WTC11 (cell line): ENCODE data around the gene MAP2K1. TPM values are rescaled to one million over a fixed set of nuclear protein-coding genes. Genes with fewer than 3 reads are reported as not detected.

Experiments used
- ATAC-seq: fragments of 200-7000 bp; cut with Tn5 transposase; 2 replicates; pipeline ENCODE4 v1.10.0; 2021; ENCODE audit warnings: mild to moderate bottlenecking, moderate library complexity
- CTCF ChIA-PET: fragments of 300-600 bp; sonication (Branson Sonifier 250); formaldehyde crosslinking; loops from one replicate; lab custom pipeline; 2021; ENCODE audit warnings: antibody characterized with exemption; lab: Charles Lee
- POLR2A ChIA-PET: fragments of 350-600 bp; sonication (Branson Sonifier 250); formaldehyde crosslinking; loops from one replicate; lab custom pipeline; 2021; ENCODE audit warnings: antibody characterized with exemption; lab: Charles Lee
- DNase-seq: peaks from one replicate; pipeline ENCODE4 v3.0.0; 2021; ENCODE audit warnings: low spot score
- H3K27ac Mint-ChIP-seq: 2 replicates; pipeline ENCODE4 v1.8.0; 2021; ENCODE audit warnings: mixed read lengths
- H3K27me3 Mint-ChIP-seq: 2 replicates; pipeline ENCODE4 v1.8.0; 2021; ENCODE audit warnings: low read depth, mild to moderate bottlenecking, moderate library complexity, mixed read lengths
- H3K36me3 Mint-ChIP-seq: 2 replicates; pipeline ENCODE4 v1.8.0; 2021; ENCODE audit warnings: mixed read lengths
- H3K4me1 Mint-ChIP-seq: 2 replicates; pipeline ENCODE4 v1.8.0; 2022; ENCODE audit warnings: mixed read lengths
- H3K4me3 Mint-ChIP-seq: 2 replicates; pipeline ENCODE4 v1.8.0; 2021; ENCODE audit warnings: mild to moderate bottlenecking, moderate library complexity, mixed read lengths
- H3K9me3 Mint-ChIP-seq: 2 replicates; pipeline ENCODE4 v1.8.0; 2021; ENCODE audit warnings: mixed read lengths
- FOXJ3 ChIP-seq: sonication (generic); formaldehyde crosslinking; IDR thresholded peaks from 2 replicates; pipeline ENCODE4 v1.9.0; 2021; ENCODE audit warnings: missing genetic modification reagents, mild to moderate bottlenecking, borderline replicate concordance
- FOXK1 ChIP-seq: sonication (generic); formaldehyde crosslinking; IDR thresholded peaks from 2 replicates; pipeline ENCODE4 v1.8.0; 2022; ENCODE audit warnings: mild to moderate bottlenecking, moderate library complexity, missing genetic modification reagents
- GABPB1 ChIP-seq: sonication (generic); formaldehyde crosslinking; IDR thresholded peaks from 2 replicates; pipeline ENCODE4 v1.8.1; 2023; ENCODE audit warnings: mild to moderate bottlenecking, missing genetic modification reagents
- NFE2L1 ChIP-seq: sonication (generic); formaldehyde crosslinking; IDR thresholded peaks from 2 replicates; pipeline ENCODE4 v1.8.1; 2023; ENCODE audit warnings: missing genetic modification reagents
- NR2C2 ChIP-seq: sonication (generic); formaldehyde crosslinking; IDR thresholded peaks from 2 replicates; pipeline ENCODE4 v1.8.0; 2022; ENCODE audit warnings: mild to moderate bottlenecking, missing genetic modification reagents
- OVOL2 ChIP-seq: fragments of 250-450 bp; sonication (Bioruptor Pico); IDR thresholded peaks from 2 replicates; pipeline ENCODE4 v1.9.0; 2021; ENCODE audit warnings: mild to moderate bottlenecking, borderline replicate concordance
- SP1 ChIP-seq: sonication (generic); formaldehyde crosslinking; conservative IDR thresholded peaks from 2 replicates; pipeline ENCODE4 v1.8.1; 2022; ENCODE audit warnings: missing genetic modification reagents
- ZBTB21 ChIP-seq: sonication (generic); formaldehyde crosslinking; IDR thresholded peaks from 2 replicates; pipeline ENCODE4 v1.8.1; 2023; ENCODE audit warnings: mild to moderate bottlenecking, missing genetic modification reagents, borderline replicate concordance
- ZNF121 ChIP-seq: sonication (generic); formaldehyde crosslinking; IDR thresholded peaks from 2 replicates; pipeline ENCODE4 v1.8.0; 2023; ENCODE audit warnings: missing genetic modification reagents
- ZNF219 ChIP-seq: sonication (generic); formaldehyde crosslinking; IDR thresholded peaks from 2 replicates; pipeline ENCODE4 v1.8.0; 2023; ENCODE audit warnings: missing genetic modification reagents, mild to moderate bottlenecking, borderline replicate concordance
- total RNA-seq: library from RNA; stranded (reverse); gene quantifications from 3 replicates; pipeline ENCODE4 v1.2.3, GENCODE V29; 2021
- TF ChIP-seq, protein P1 (sequence below): sonication (generic); formaldehyde crosslinking; IDR thresholded peaks from 2 replicates; pipeline ENCODE4 v1.8.1; 2022; ENCODE audit warnings: mild to moderate bottlenecking, moderate library complexity, missing genetic modification reagents
- TF ChIP-seq, protein P2 (sequence below): fragments of 250-450 bp; sonication (Bioruptor Pico); conservative IDR thresholded peaks from 2 replicates; pipeline ENCODE4 v1.9.0; 2021; ENCODE audit warnings: mild to moderate bottlenecking
- TF ChIP-seq, protein P3 (sequence below): sonication (generic); formaldehyde crosslinking; IDR thresholded peaks from 2 replicates; pipeline ENCODE4 v1.8.1; 2023; ENCODE audit warnings: mild to moderate bottlenecking, missing genetic modification reagents, borderline replicate concordance
- TF ChIP-seq, protein P4 (sequence below): fragments of 250-450 bp; sonication (Bioruptor Pico); IDR thresholded peaks from 2 replicates; pipeline ENCODE4 v2.1.2; 2022; ENCODE audit warnings: mild to moderate bottlenecking, moderate library complexity
- TF ChIP-seq, protein P5 (sequence below): sonication (generic); formaldehyde crosslinking; IDR thresholded peaks from 2 replicates; pipeline ENCODE4 v1.8.0; 2022; ENCODE audit warnings: mild to moderate bottlenecking, missing genetic modification reagents
- TF ChIP-seq, protein P6 (sequence below): fragments of 250-450 bp; sonication (Bioruptor Pico); IDR thresholded peaks from 2 replicates; pipeline ENCODE4 v1.9.0; 2021; ENCODE audit warnings: moderate library complexity, mild to moderate bottlenecking, inconsistent platforms, borderline replicate concordance

MAP2K1 gene
- total RNA-seq, 1 experiment from 2014 or later = 93.0 TPM

DNA sequence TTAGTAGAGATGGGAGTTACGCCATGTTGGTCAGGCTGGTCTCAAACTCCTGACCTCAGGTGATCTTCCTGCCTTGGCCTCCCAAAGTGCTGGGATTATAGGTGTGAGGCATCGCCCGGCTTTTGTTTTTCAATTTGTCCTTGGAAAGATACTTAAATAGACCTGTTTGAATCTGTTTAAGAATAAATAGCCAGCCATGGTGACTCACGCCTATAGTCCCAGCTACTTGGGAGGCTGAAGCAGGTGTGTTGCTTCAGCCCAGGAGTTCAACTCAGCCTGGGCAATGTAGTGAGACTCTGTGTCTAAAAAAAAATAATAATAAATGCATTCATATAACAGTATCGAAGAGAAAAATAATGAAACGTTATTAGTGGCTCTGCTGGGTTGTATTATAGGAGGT is 93.6 kb downstream of the MAP2K1 start:
- TF ChIP-seq SP1 (CRISPR knock-in tag) (no peak), GABPB1 (CRISPR knock-in tag) (no peak), NR2C2 (no peak)
- TF ChIP-seq, protein P1, sequence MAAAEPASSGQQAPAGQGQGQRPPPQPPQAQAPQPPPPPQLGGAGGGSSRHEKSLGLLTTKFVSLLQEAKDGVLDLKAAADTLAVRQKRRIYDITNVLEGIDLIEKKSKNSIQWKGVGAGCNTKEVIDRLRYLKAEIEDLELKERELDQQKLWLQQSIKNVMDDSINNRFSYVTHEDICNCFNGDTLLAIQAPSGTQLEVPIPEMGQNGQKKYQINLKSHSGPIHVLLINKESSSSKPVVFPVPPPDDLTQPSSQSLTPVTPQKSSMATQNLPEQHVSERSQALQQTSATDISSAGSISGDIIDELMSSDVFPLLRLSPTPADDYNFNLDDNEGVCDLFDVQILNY = no peak
- TF ChIP-seq, protein P2, sequence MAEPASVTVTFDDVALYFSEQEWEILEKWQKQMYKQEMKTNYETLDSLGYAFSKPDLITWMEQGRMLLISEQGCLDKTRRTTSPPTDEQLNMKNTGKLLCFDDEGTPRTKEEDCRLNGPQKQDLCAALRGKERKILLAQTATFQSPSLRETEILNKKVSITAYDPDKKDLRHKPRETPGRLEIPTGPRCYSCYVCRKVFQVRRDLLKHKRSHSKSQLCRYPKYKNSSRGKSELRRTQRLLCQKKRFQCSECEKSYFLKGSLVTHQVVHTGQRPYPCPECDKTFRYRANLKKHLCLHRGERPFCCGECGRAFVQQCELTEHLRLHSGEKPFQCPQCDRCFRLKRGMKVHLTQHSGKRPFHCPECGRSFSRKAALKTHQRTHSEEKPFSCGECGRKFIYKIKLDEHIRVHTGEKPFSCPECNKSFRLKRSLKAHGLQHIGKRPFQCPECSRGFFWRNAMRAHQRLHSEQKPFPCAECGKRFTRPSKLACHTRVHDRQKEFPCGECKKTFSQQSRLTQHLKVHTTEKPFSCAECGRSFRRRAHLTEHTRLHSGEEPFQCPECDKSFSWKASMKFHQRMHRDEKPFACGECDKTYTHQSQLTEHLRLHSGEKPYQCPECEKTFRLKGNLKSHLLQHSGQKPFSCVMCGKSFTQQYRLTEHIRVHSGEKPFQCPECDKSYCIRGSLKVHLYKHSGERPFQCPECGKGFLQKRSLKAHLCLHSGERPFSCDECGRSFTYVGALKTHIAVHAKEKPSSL (CRISPR knock-in tag) = no peak
- TF ChIP-seq, protein P3, sequence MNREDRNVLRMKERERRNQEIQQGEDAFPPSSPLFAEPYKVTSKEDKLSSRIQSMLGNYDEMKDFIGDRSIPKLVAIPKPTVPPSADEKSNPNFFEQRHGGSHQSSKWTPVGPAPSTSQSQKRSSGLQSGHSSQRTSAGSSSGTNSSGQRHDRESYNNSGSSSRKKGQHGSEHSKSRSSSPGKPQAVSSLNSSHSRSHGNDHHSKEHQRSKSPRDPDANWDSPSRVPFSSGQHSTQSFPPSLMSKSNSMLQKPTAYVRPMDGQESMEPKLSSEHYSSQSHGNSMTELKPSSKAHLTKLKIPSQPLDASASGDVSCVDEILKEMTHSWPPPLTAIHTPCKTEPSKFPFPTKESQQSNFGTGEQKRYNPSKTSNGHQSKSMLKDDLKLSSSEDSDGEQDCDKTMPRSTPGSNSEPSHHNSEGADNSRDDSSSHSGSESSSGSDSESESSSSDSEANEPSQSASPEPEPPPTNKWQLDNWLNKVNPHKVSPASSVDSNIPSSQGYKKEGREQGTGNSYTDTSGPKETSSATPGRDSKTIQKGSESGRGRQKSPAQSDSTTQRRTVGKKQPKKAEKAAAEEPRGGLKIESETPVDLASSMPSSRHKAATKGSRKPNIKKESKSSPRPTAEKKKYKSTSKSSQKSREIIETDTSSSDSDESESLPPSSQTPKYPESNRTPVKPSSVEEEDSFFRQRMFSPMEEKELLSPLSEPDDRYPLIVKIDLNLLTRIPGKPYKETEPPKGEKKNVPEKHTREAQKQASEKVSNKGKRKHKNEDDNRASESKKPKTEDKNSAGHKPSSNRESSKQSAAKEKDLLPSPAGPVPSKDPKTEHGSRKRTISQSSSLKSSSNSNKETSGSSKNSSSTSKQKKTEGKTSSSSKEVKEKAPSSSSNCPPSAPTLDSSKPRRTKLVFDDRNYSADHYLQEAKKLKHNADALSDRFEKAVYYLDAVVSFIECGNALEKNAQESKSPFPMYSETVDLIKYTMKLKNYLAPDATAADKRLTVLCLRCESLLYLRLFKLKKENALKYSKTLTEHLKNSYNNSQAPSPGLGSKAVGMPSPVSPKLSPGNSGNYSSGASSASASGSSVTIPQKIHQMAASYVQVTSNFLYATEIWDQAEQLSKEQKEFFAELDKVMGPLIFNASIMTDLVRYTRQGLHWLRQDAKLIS (CRISPR knock-in tag) = no peak
- TF ChIP-seq, all 79 proteins: peak for 0
- Mint-ChIP-seq H3K36me3 (peaks cover 38% of the 10 kb centered on the region), H3K4me1 (peaks cover 26% of the 10 kb centered on the region), H3K27ac (no peak overlapping the region), H3K4me3 (no peak overlapping the region), H3K9me3 (no peaks in the 10 kb centered on the region), H3K27me3 (no peaks in the 10 kb centered on the region)
- POLR2A ChIA-PET = no interaction called here
- ATAC-seq = no peak
- CTCF ChIA-PET = interaction anchor here (1.2 kb wide), 1 partner anchor 18 kb away, joined by 3 read pairs; no protein-coding TSS in a partner anchor
- no peak for DNase-seq

DNA sequence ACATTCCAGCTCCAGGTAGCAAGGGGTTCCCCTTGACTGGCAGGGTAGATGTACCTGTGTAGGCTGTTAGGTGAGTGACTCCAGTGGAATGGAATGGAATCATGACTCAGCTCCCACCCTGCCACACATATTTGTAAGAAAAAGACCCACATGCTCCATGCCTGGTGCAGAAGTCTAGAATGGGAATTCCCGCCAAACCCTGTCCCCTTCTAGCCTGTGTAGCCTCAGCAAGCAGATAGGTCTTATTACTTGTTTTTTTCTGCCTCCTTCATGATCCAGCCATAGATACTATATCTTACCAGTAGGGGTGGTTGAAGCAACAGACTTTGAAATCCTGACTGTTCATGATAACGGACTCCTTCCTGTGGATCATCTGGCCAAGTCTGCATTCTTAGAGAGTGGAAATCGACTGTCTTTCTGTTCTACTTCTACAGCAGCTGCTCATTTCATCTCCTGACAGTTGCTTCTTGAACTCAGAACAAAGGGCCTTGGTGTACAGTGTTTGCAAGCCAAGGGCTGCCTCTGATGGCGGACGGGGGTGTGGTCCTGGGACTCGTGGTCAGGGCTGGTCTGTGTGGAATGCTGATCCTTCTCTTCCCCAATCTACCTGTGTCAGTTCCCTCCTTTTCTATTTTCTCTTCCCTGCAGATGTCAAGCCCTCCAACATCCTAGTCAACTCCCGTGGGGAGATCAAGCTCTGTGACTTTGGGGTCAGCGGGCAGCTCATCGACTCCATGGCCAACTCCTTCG is 94.6 kb downstream of the MAP2K1 start:
- Mint-ChIP-seq H3K27me3 (no peaks in the 10 kb centered on the region), H3K27ac (peak overlapping the region; percentile 29; the same call in 1 of the 2 replicates), H3K9me3 (no peaks in the 10 kb centered on the region), H3K4me3 (no peak overlapping the region), H3K36me3 (peaks cover 38% of the 10 kb centered on the region), H3K4me1 (peaks cover 16% of the 10 kb centered on the region)
- ATAC-seq = no peak
- DNase-seq = no peak
- TF ChIP-seq ZBTB21 (CRISPR knock-in tag) = no peak
- TF ChIP-seq SP1 (CRISPR knock-in tag) = no peak
- no peak for TF ChIP-seq FOXK1
- TF ChIP-seq, protein P4, sequence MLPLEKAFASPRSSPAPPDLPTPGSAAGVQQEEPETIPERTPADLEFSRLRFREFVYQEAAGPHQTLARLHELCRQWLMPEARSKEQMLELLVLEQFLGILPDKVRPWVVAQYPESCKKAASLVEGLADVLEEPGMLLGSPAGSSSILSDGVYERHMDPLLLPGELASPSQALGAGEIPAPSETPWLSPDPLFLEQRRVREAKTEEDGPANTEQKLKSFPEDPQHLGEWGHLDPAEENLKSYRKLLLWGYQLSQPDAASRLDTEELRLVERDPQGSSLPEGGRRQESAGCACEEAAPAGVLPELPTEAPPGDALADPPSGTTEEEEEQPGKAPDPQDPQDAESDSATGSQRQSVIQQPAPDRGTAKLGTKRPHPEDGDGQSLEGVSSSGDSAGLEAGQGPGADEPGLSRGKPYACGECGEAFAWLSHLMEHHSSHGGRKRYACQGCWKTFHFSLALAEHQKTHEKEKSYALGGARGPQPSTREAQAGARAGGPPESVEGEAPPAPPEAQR = no peak
- TF ChIP-seq, protein P5, sequence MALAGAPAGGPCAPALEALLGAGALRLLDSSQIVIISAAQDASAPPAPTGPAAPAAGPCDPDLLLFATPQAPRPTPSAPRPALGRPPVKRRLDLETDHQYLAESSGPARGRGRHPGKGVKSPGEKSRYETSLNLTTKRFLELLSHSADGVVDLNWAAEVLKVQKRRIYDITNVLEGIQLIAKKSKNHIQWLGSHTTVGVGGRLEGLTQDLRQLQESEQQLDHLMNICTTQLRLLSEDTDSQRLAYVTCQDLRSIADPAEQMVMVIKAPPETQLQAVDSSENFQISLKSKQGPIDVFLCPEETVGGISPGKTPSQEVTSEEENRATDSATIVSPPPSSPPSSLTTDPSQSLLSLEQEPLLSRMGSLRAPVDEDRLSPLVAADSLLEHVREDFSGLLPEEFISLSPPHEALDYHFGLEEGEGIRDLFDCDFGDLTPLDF (CRISPR knock-in tag) = no peak
- POLR2A ChIA-PET = no interaction called here
- CTCF ChIA-PET = interaction anchor here (1.2 kb wide), 1 partner anchor 17 kb away, joined by 3 read pairs; no protein-coding TSS in a partner anchor

DNA sequence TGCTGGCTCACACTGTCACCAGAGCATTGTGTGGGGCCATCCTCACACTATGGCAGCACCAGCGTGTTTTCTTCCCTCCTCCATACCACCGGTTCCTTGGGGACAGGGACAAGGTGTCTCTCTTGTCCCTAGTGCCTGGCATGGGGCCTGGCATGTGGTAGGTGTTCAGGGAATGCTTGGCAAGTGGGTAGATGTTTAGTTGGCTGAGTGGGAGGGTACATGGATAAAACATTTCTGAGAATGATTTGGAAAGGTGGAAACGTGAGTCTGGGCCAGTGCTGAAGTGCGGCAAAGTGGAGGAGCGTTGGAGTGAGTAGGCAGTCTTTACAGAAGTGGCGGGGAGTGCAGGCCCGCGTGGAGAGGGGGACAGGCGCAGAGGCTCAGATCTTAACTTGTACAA is 95.8 kb downstream of the MAP2K1 start:
- TF ChIP-seq, protein P1 = no peak
- TF ChIP-seq ZNF121 (CRISPR knock-in tag) (no peak), ZNF219 (CRISPR knock-in tag) (no peak), FOXJ3 (CRISPR knock-in tag) (no peak), NFE2L1 (no peak), OVOL2 (CRISPR knock-in tag) (no peak)
- TF ChIP-seq, protein P6, sequence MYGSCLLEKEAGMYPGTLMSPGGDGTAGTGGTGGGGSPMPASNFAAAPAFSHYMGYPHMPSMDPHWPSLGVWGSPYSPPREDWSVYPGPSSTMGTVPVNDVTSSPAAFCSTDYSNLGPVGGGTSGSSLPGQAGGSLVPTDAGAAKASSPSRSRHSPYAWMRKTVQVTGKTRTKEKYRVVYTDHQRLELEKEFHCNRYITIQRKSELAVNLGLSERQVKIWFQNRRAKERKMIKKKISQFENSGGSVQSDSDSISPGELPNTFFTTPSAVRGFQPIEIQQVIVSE (CRISPR knock-in tag) = no peak
- no peaks in the 10 kb centered on the region for H3K27me3 Mint-ChIP-seq
- no peak overlapping the region for H3K4me3 Mint-ChIP-seq
- ChIA-PET CTCF (no interaction called here), POLR2A (no interaction called here)
- H3K9me3 Mint-ChIP-seq = no peaks in the 10 kb centered on the region
- peaks cover 5% of the 10 kb centered on the region for H3K4me1 Mint-ChIP-seq
- H3K36me3 Mint-ChIP-seq = peaks cover 46% of the 10 kb centered on the region
- no peak for ATAC-seq
- H3K27ac Mint-ChIP-seq = peak overlapping the region; percentile 12
- no peak for DNase-seq
